ENCODE data around the gene RNF8. TPM values are rescaled to one million over a fixed set of nuclear protein-coding genes. Genes with fewer than 3 reads are reported as not detected.

The RNF8 gene
- total and polyA plus RNA-seq, 2 of the 4 experiments (the other 2 are of a cell fraction) = 16.5 to 17.9 TPM

DNA sequence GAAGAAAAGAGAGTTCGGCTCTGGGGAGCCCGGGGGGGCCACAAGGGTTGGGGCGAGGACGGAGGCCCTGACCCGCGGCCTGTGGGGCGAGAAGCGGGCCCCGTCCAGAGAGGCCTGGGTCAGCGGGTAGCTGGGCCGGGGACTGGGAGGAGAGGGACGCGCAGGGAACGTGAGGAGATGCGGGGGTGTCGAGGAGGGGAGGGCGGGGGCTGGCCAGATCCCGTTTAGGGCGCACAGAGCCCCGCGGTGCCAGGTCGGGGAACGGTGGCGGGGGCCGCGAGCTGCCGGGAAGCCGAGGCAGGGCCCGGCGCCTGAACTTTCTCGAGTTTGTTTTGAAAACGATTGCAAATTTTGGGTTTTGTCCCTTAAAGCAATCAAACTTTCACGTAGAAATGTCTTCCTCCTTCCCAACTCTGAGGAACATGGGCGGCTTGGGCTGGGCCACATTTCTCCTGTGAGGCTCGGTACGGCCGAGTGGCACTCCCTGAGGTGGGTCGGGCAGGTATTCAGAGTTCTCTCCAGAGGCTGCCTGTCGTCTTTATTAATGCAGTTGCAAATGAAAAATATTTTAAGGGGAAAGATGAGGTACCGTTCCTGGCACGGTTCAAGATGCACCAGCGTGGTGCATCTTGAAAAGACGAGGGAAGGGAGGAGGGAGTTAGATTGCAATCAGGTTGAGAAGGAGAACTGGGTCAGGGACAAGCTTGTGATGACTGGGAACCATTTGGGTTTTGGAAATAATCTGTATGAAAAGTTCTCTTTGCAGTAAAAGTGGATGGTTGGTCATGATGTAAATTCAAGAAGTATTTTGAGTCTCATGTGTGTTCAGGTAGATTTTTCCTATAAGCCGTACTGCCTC lies 972 bp downstream of the RNF8 start:
- H3K9ac ChIP-seq (ENCODE audit: low read depth, low read length) = peak overlapping the region; percentile 78
- no peak overlapping the region for H4K91ac ChIP-seq (ENCODE audit: insufficient read depth, low read depth, low read length)
- H3K4me3 ChIP-seq (ENCODE audit: insufficient read depth, low read depth, low read length) = peak overlapping the region; percentile 94
- H2BK5ac ChIP-seq (ENCODE audit: low read depth, low read length, poor library complexity, severe bottlenecking) = no peak overlapping the region
- no peak overlapping the region for H2BK120ac ChIP-seq (ENCODE audit: low read depth, low read length)
- no peak overlapping the region for H3K18ac ChIP-seq (ENCODE audit: low read depth, low read length)
- ATAC-seq (ENCODE audit: low read depth) (peak; percentile 53), DNase-seq (peak; percentile 17)
- H4K5ac ChIP-seq (ENCODE audit: low read depth, low read length) = no peak overlapping the region
- H3K4ac ChIP-seq (ENCODE audit: low read depth, low read length) = 0 out of 2 replicates have a peak overlapping the region, but pooled peaks have one; percentile 62
- no peak overlapping the region for H2BK20ac ChIP-seq (ENCODE audit: low read depth, low read length)
- peak overlapping the region; percentile 18 for H2AK9ac ChIP-seq (replicated peaks; ENCODE audit: low read depth, low read length, poor library complexity)
- H3K56ac ChIP-seq (ENCODE audit: extremely low read depth, insufficient read depth, low read length) = no peak overlapping the region; the same call in 1 of the 2 replicates
- H3K27ac ChIP-seq (ENCODE audit: insufficient read depth, low read length) = peak overlapping the region; percentile 83
- H2AK5ac ChIP-seq (ENCODE audit: low read depth, low read length) = 0 out of 2 replicates have a peak overlapping the region, but pooled peaks have one; percentile 7
- peaks cover 9% of the 10 kb centered on the region; the same call in 1 of the 2 replicates for H4K20me1 ChIP-seq (ENCODE audit: insufficient read depth, low read length)
- ChIA-PET POLR2A (ENCODE audit: unreplicated experiment) (no interaction called here), CTCF (interaction anchor here (0.6 kb wide), 1 partner anchor 169 kb away, joined by 3 read pairs; no protein-coding TSS in a partner anchor)
- H3K9me1 ChIP-seq (ENCODE audit: insufficient read depth, low read length) = no peaks in the 10 kb centered on the region
- dilution Hi-C loops (cut with HindIII; ENCODE audit: low sequenced_read_pairs, unreplicated experiment) = no loop called here
- no peak overlapping the region for H2BK15ac ChIP-seq (ENCODE audit: low read depth, low read length)
- H2AFZ ChIP-seq (replicated peaks; ENCODE audit: low read length, poor library complexity) = peak overlapping the region; percentile 98
- TF ChIP-seq RCOR1 (IDR thresholded peaks at IDR 0.05; ENCODE audit: insufficient replicate concordance, low read length) = no peak
- 0 out of 2 replicates have a peak, but pooled peaks have one; percentile 26 for TF ChIP-seq POLR2A (IDR thresholded peaks at IDR 0.05; ENCODE audit: low read depth, low read length)
- TF ChIP-seq MXI1 (IDR thresholded peaks at IDR 0.05; ENCODE audit: borderline replicate concordance, low read depth, low read length) = no peak
- TF ChIP-seq, protein P1, sequence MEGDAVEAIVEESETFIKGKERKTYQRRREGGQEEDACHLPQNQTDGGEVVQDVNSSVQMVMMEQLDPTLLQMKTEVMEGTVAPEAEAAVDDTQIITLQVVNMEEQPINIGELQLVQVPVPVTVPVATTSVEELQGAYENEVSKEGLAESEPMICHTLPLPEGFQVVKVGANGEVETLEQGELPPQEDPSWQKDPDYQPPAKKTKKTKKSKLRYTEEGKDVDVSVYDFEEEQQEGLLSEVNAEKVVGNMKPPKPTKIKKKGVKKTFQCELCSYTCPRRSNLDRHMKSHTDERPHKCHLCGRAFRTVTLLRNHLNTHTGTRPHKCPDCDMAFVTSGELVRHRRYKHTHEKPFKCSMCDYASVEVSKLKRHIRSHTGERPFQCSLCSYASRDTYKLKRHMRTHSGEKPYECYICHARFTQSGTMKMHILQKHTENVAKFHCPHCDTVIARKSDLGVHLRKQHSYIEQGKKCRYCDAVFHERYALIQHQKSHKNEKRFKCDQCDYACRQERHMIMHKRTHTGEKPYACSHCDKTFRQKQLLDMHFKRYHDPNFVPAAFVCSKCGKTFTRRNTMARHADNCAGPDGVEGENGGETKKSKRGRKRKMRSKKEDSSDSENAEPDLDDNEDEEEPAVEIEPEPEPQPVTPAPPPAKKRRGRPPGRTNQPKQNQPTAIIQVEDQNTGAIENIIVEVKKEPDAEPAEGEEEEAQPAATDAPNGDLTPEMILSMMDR (conservative IDR thresholded peaks at IDR 0.05; ENCODE audit: low read depth, low read length) = no peak
- TF ChIP-seq CEBPB (IDR thresholded peaks at IDR 0.05; ENCODE audit: low read depth, low read length) = no peak
- no peak for TF ChIP-seq ELK1 (IDR thresholded peaks at IDR 0.05; ENCODE audit: borderline replicate concordance, low read depth, low read length)
- TF ChIP-seq RFX5 (IDR thresholded peaks at IDR 0.05; ENCODE audit: low read depth, low read length) = no peak
- H3K4me2 ChIP-seq (ENCODE audit: low read depth, low read length) = peak overlapping the region; percentile 73
- WGBS, 2 experiments (ENCODE audit: extremely low coverage in 2 of 2, insufficient read length in 1 of 2) = 1% methylated on average over 19 of the region's 44 CpGs; no CpG with 5 or more reads in 1 of the 2 experiments
- no peaks in the 10 kb centered on the region for H3K9me3 ChIP-seq (ENCODE audit: control insufficient read depth, insufficient read depth, low read length)
- H3K23ac ChIP-seq (ENCODE audit: low read depth, low read length) = peak overlapping the region; percentile 76
- H3K79me1 ChIP-seq (ENCODE audit: low read depth in 1 of 2, low read length in 2 of 2) = peaks cover 26 to 49% of the 10 kb centered on the region in 2 experiments
- no peaks in the 10 kb centered on the region for H3K4me1 ChIP-seq (ENCODE audit: control insufficient read depth, insufficient read depth, low read length)
- BruUV-seq (replicated peaks) = no TSS peak
- in situ Hi-C loops (cut with MboI; ENCODE audit: low sequenced_read_pairs) = no loop called here
- peak overlapping the region; percentile 58 to 75; a peak in 3 of 4 replicates for H4K8ac ChIP-seq (ENCODE audit: low read depth in 2 of 2, low read length in 2 of 2)
- no peaks in the 10 kb centered on the region for H3K36me3 ChIP-seq (ENCODE audit: control insufficient read depth, insufficient read depth, low read length)
- H3K27me3 ChIP-seq (ENCODE audit: control insufficient read depth, insufficient read depth, low read length) = no peaks in the 10 kb centered on the region
- intact Hi-C loops (cut with micrococcal nuclease) = no loop called here
- peak overlapping the region; percentile 74; the same call in 1 of the 2 replicates for H3K14ac ChIP-seq (replicated peaks; ENCODE audit: low read depth, low read length)

Measured in IMR-90 (cell line).